A549 (cell line): ENCODE measurements around the gene DPP10. TPM values are rescaled to one million over a fixed set of nuclear protein-coding genes. Genes with fewer than 3 reads are reported as not detected.
A peak's percentile ranks its signal among the peaks of the same experiment; 100 is the strongest.

ENCODE experiments used
- ATAC-seq, 2 experiments: fragments of 200-7000 bp in 1 of 2; fragments of >200 bp in 1 of 2; cut with Nextera tagmentation in 1 of 2; cut with Tn5 transposase in 1 of 2; 3 replicates each; pipeline versions ENCODE4 v1.8.0 to v1.9.1; 2018 to 2020; ENCODE audit warnings: mild to moderate bottlenecking in 1 of 2, moderate library complexity in 1 of 2
- CTCF ChIA-PET: fragments of 300-600 bp; sonication (Branson Sonifier 250); formaldehyde crosslinking; extraction: SDS; loops from one replicate; lab custom pipeline; 2021; ENCODE audit warnings: antibody characterized with exemption, inconsistent platforms; lab: Yijun Ruan, JAX
- POLR2A ChIA-PET: fragments of 350-600 bp; formaldehyde crosslinking; extraction: SDS; loops from one replicate; lab custom pipeline; 2021; ENCODE audit warnings: antibody characterized with exemption, inconsistent platforms; lab: Yijun Ruan, JAX
- DNase-seq, 2 experiments: peaks; one replicate each; pipeline versions ENCODE4 v3.0.0 to v3.0.0-alpha.2; 2011 to 2016; ENCODE audit warnings: low read depth in 1 of 2, low spot score in 1 of 2
- FAIRE-seq: peaks from 2 replicates; lab custom pipeline; 2011; peaks lifted over from hg19 to GRCh38; lab: Jason Lieb, UNC
- H3K27ac ChIP-seq, 2 experiments: fragments of >200 bp; sonication (Bioruptor Twin); formaldehyde crosslinking; 3 replicates each; pipeline ENCODE4 v1.5.1; 2016 to 2017
- H3K4me1 ChIP-seq: fragments of >200 bp; sonication (Bioruptor Twin); formaldehyde crosslinking; 3 replicates; pipeline ENCODE4 v1.6.1; 2016
- H3K4me2 ChIP-seq: fragments of >200 bp; sonication (Bioruptor Twin); formaldehyde crosslinking; 3 replicates; pipeline ENCODE4 v1.6.1; 2016
- H3K4me3 ChIP-seq: fragments of >200 bp; sonication (Bioruptor Twin); formaldehyde crosslinking; 3 replicates; pipeline ENCODE4 v1.5.1; 2016
- H3K9me3 ChIP-seq: fragments of >200 bp; sonication (Bioruptor Twin); formaldehyde crosslinking; 3 replicates; pipeline ENCODE4 v1.6.1; 2016
- CBX2 ChIP-seq: fragments of 200-600 bp; sonication (generic); IDR thresholded peaks from 2 replicates; pipeline ENCODE4 v1.6.1; 2016; ENCODE audit warnings: low read depth, mild to moderate bottlenecking, borderline replicate concordance
- CBX8 ChIP-seq: fragments of 200-600 bp; sonication (generic); IDR thresholded peaks from 2 replicates; pipeline ENCODE4 v1.6.1; 2016
- CEBPB ChIP-seq, 2 experiments: fragments of >200 bp in 1 of 2; sonication (Bioruptor Twin) in 1 of 2; formaldehyde crosslinking in 1 of 2; IDR thresholded peaks; 2 replicates each; pipeline ENCODE4 v1.6.1; 2012 to 2016
- CHD4 ChIP-seq: fragments of 200-600 bp; sonication (generic); IDR thresholded peaks from 2 replicates; pipeline ENCODE4 v1.6.1; 2016; ENCODE audit warnings: antibody characterized with exemption, mild to moderate bottlenecking, borderline replicate concordance
- EP300 ChIP-seq, 2 experiments: fragments of >200 bp; sonication (Bioruptor Twin); formaldehyde crosslinking; IDR thresholded peaks; 2 replicates in 1 of 2; 3 replicates in 1 of 2; pipeline ENCODE4 v1.6.1; 2016 to 2017
- FOSL2 ChIP-seq, 2 experiments: fragments of 450-650 bp in 1 of 2; fragments of >200 bp in 1 of 2; sonication (Bioruptor Twin) in 1 of 2; formaldehyde crosslinking; IDR thresholded peaks; 2 replicates each; pipeline versions ENCODE4 v1.5.0 to v1.6.1; 2016 to 2020; ENCODE audit warnings: mild to moderate bottlenecking in 1 of 2, moderate library complexity in 1 of 2
- FOXS1 ChIP-seq: fragments of 250-450 bp; sonication (Bioruptor Pico); IDR thresholded peaks from 2 replicates; pipeline ENCODE4 v1.5.0; 2020; ENCODE audit warnings: mild to moderate bottlenecking, moderate library complexity
- GATA3 ChIP-seq: IDR thresholded peaks from 2 replicates; pipeline ENCODE4 v1.6.1; 2012; ENCODE audit warnings: borderline replicate concordance
- HDAC2 ChIP-seq: fragments of 200-600 bp; sonication (generic); IDR thresholded peaks from 2 replicates; pipeline ENCODE4 v1.6.1; 2016
- HEYL ChIP-seq: fragments of 250-450 bp; sonication (Bioruptor Pico); IDR thresholded peaks from 2 replicates; pipeline ENCODE4 v1.8.0; 2021; ENCODE audit warnings: mild to moderate bottlenecking, moderate library complexity
- JUN ChIP-seq, 2 experiments: fragments of >200 bp; sonication (Bioruptor Twin); formaldehyde crosslinking; IDR thresholded peaks; 2 replicates in 1 of 2; 3 replicates in 1 of 2; pipeline ENCODE4 v1.6.1; 2016 to 2017
- JUNB ChIP-seq: fragments of >200 bp; sonication (Bioruptor Twin); formaldehyde crosslinking; IDR thresholded peaks from 2 replicates; pipeline ENCODE4 v1.6.1; 2016
- KDM1A ChIP-seq: fragments of 200-600 bp; sonication (generic); IDR thresholded peaks from 2 replicates; pipeline ENCODE4 v1.6.1; 2016; ENCODE audit warnings: low read depth, mild to moderate bottlenecking
- MAZ ChIP-seq: fragments of 150-350 bp; IDR thresholded peaks from 2 replicates; pipeline ENCODE4 v1.6.1; 2014; ENCODE audit warnings: antibody characterized with exemption, low read depth, low read length, borderline replicate concordance
- MYC ChIP-seq: IDR thresholded peaks from 2 replicates; pipeline ENCODE4 v1.6.1; 2012; ENCODE audit warnings: mild to moderate bottlenecking, inconsistent platforms, low read length, improper control_type of control experiment, borderline replicate concordance
- NPAS2 ChIP-seq: fragments of 250-450 bp; sonication (Bioruptor Pico); IDR thresholded peaks from 2 replicates; pipeline ENCODE4 v1.8.0; 2022; ENCODE audit warnings: mild to moderate bottlenecking, moderate library complexity, borderline replicate concordance
- PHF8 ChIP-seq: fragments of 200-600 bp; sonication (generic); IDR thresholded peaks from 2 replicates; pipeline ENCODE4 v1.6.1; 2016; ENCODE audit warnings: low read depth, mild to moderate bottlenecking, antibody characterized with exemption, moderate library complexity, borderline replicate concordance
- POLR2A ChIP-seq: IDR thresholded peaks from 2 replicates; pipeline ENCODE4 v1.6.1; 2012; ENCODE audit warnings: mild to moderate bottlenecking, low read length
- POLR2AphosphoS2 ChIP-seq: conservative IDR thresholded peaks from 2 replicates; pipeline ENCODE4 v1.6.1; 2012; ENCODE audit warnings: low read length, improper control_type of control experiment, inconsistent platforms
- RCOR1 ChIP-seq: fragments of 150-350 bp; IDR thresholded peaks from 2 replicates; pipeline ENCODE4 v1.6.1; 2014; ENCODE audit warnings: antibody characterized with exemption, low read length, low read depth
- REST ChIP-seq: fragments of 200-600 bp; sonication (generic); IDR thresholded peaks from 2 replicates; pipeline ENCODE4 v1.6.1; 2016; ENCODE audit warnings: antibody characterized with exemption, mild to moderate bottlenecking, moderate library complexity
- RFX5 ChIP-seq: fragments of 450-650 bp; IDR thresholded peaks from 2 replicates; pipeline ENCODE4 v1.7.1; 2014; ENCODE audit warnings: antibody characterized with exemption, mild to moderate bottlenecking, moderate library complexity
- SMC3 ChIP-seq: fragments of >200 bp; sonication (Bioruptor Twin); formaldehyde crosslinking; IDR thresholded peaks from 3 replicates; pipeline ENCODE4 v1.6.1; 2018; ENCODE audit warnings: inconsistent platforms
- SREBF2 ChIP-seq: fragments of 450-650 bp; IDR thresholded peaks from 2 replicates; pipeline ENCODE4 v1.6.1; 2014; ENCODE audit warnings: mild to moderate bottlenecking, moderate library complexity
- TFCP2L1 ChIP-seq: fragments of 250-450 bp; sonication (Bioruptor Pico); IDR thresholded peaks from 2 replicates; pipeline ENCODE4 v1.5.0; 2021; ENCODE audit warnings: mild to moderate bottlenecking
- ZSCAN20 ChIP-seq: fragments of 250-450 bp; sonication (Bioruptor Pico); IDR thresholded peaks from 2 replicates; pipeline ENCODE4 v1.8.0; 2022; ENCODE audit warnings: mild to moderate bottlenecking, moderate library complexity
- WGBS: methylation state at CpG from one replicate; pipeline ENCODE4 v1.1.6; 2017; ENCODE audit errors: missing lambda C conversion rate; 5-methylcytosine and 5-hydroxymethylcytosine counted together
- polyA plus RNA-seq, 4 experiments: library from polyadenylated mRNA; depleted of rRNA in 3 of 4; stranded (reverse); fragments of >200 nt; fragmentation: RNase III in 1 of 4; extraction: RNeasy Plus Mini Kit Qiagen cat#74134 plus additional on column Dnase treatment in 1 of 4; gene quantifications; 2 replicates in 3 of 4; 3 replicates in 1 of 4; pipeline ENCODE4 v1.2.3, GENCODE V29; 2011 to 2017
- TF ChIP-seq, protein P1 (sequence below): fragments of >200 bp; sonication (Bioruptor Twin); formaldehyde crosslinking; IDR thresholded peaks from 3 replicates; pipeline ENCODE4 v1.6.1; 2016
- TF ChIP-seq, protein P2 (sequence below): IDR thresholded peaks from 2 replicates; pipeline ENCODE4 v1.6.1; 2012

The DPP10 gene
- polyA plus RNA-seq, 2 of the 4 experiments (the other 2 are of a cell fraction) = not detected

GRCh38 chr2:115174651-115175050 is 732.2 kb downstream of the DPP10 start:
- H3K4me2 ChIP-seq = no peak overlapping the region
- ATAC-seq (no peak), DNase-seq (no peak), FAIRE-seq (no peak)
- H3K27ac ChIP-seq = no peak overlapping the region
- ChIA-PET POLR2A (no interaction called here), CTCF (interaction anchor here (2.0 kb wide), 1 partner anchor 9 kb away, joined by 9 read pairs; no protein-coding TSS in a partner anchor)
- no peak overlapping the region for H3K4me3 ChIP-seq
- 1% methylated on average over 3 of the region's 3 CpGs for WGBS
- no peaks in the 10 kb centered on the region for H3K9me3 ChIP-seq
- TF ChIP-seq POLR2AphosphoS2 = no peak
- no peak for TF ChIP-seq MAZ
- no peak for TF ChIP-seq FOXS1 (CRISPR knock-in tag)
- TF ChIP-seq HEYL (CRISPR knock-in tag) = no peak
- TF ChIP-seq JUN (IDR thresholded peaks at IDR 0.05) = no peak
- TF ChIP-seq NPAS2 (CRISPR knock-in tag) = no peak
- no peaks in the 10 kb centered on the region for H3K4me1 ChIP-seq

GRCh38 chr2:115183144-115183543 is 740.7 kb downstream of the DPP10 start:
- Histone ChIP-seq H3K4me3 (no peak overlapping the region), H3K27ac (no peak overlapping the region), H3K9me3 (no peaks in the 10 kb centered on the region), H3K4me2 (no peak overlapping the region), H3K4me1 (no peaks in the 10 kb centered on the region)
- 17% methylated on average over 3 of the region's 3 CpGs for whole genome bisulfite sequencing
- no peak for TF ChIP-seq TFCP2L1 (CRISPR knock-in tag)
- no peak for TF ChIP-seq GATA3
- no peak for TF ChIP-seq FOSL2 (IDR thresholded peaks at IDR 0.05)
- no peak for TF ChIP-seq FOSL2 (CRISPR knock-in tag; IDR thresholded peaks at IDR 0.05)
- no peak for TF ChIP-seq SREBF2
- CTCF ChIA-PET = no interaction called here
- no peak for FAIRE-seq
- POLR2A ChIA-PET = no interaction called here
- DNase-seq = no peak
- no peak for ATAC-seq

- ChIA-PET POLR2A (no interaction called here), CTCF (no interaction called here)
- Histone ChIP-seq H3K4me2 (no peak overlapping the region), H3K4me1 (no peaks in the 10 kb centered on the region), H3K27ac (no peak overlapping the region), H3K9me3 (no peaks in the 10 kb centered on the region), H3K4me3 (no peak overlapping the region)
- DNase-seq (no peak), ATAC-seq (no peak), FAIRE-seq (no peak)
- WGBS = 48% methylated on average over 10 of the region's 13 CpGs
- TF ChIP-seq JUNB = no peak
- TF ChIP-seq, protein P1, sequence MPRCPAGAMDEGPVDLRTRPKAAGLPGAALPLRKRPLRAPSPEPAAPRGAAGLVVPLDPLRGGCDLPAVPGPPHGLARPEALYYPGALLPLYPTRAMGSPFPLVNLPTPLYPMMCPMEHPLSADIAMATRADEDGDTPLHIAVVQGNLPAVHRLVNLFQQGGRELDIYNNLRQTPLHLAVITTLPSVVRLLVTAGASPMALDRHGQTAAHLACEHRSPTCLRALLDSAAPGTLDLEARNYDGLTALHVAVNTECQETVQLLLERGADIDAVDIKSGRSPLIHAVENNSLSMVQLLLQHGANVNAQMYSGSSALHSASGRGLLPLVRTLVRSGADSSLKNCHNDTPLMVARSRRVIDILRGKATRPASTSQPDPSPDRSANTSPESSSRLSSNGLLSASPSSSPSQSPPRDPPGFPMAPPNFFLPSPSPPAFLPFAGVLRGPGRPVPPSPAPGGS = no peak
- no peak for TF ChIP-seq MYC
- no peak for TF ChIP-seq EP300 (IDR thresholded peaks at IDR 0.05)
- no peak for TF ChIP-seq JUN (IDR thresholded peaks at IDR 0.05)
- no peak for TF ChIP-seq HDAC2
- TF ChIP-seq ZSCAN20 = no peak
- TF ChIP-seq MAZ = no peak
- no peak for TF ChIP-seq PHF8
- no peak for TF ChIP-seq RCOR1
- TF ChIP-seq POLR2A = no peak
Observed at GRCh38 chr2:115190459-115190858, 748.0 kb downstream of the DPP10 start.

- H3K27ac ChIP-seq = no peak overlapping the region
- H3K9me3 ChIP-seq = no peaks in the 10 kb centered on the region
- DNase-seq (peak in 1 of 2 experiments; percentile 4), FAIRE-seq (no peak), ATAC-seq (peak in 1 of 2 experiments; percentile 57; a peak in 2 of 6 replicates)
- H3K4me3 ChIP-seq = no peak overlapping the region
- no peak overlapping the region for H3K4me2 ChIP-seq
- H3K4me1 ChIP-seq = no peaks in the 10 kb centered on the region
- CTCF ChIA-PET = interaction anchor here (0.6 to 1.9 kb wide), 2 partner anchors 13 to 451 kb away, joined by 4 read pairs; no protein-coding TSS in a partner anchor
- 28% methylated on average over 6 of the region's 6 CpGs for WGBS
- POLR2A ChIA-PET = no interaction called here
- no peak for TF ChIP-seq SREBF2
- TF ChIP-seq CEBPB (IDR thresholded peaks at IDR 0.05) = no peak
- TF ChIP-seq, protein P2, sequence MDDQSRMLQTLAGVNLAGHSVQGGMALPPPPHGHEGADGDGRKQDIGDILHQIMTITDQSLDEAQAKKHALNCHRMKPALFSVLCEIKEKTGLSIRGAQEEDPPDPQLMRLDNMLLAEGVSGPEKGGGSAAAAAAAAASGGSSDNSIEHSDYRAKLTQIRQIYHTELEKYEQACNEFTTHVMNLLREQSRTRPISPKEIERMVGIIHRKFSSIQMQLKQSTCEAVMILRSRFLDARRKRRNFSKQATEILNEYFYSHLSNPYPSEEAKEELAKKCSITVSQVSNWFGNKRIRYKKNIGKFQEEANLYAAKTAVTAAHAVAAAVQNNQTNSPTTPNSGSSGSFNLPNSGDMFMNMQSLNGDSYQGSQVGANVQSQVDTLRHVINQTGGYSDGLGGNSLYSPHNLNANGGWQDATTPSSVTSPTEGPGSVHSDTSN = no peak
- TF ChIP-seq SMC3 = no peak
- no peak for TF ChIP-seq EP300 (IDR thresholded peaks at IDR 0.05)
- no peak for TF ChIP-seq RFX5
- no peak for TF ChIP-seq KDM1A
- TF ChIP-seq CBX8 = no peak
- no peak for TF ChIP-seq CBX2
- no peak for TF ChIP-seq CHD4
- TF ChIP-seq TFCP2L1 (CRISPR knock-in tag) = no peak
- TF ChIP-seq REST = no peak
Observed at GRCh38 chr2:115194623-115195022, 752.2 kb downstream of the DPP10 start.
